ENCODE measurements around the gene KRTAP9-2. TPM values are rescaled to one million over a fixed set of nuclear protein-coding genes. Genes with fewer than 3 reads are reported as not detected.

KRTAP9-2 gene
- total RNA-seq, 1 donor from 2014 or later, result not detected

DNA sequence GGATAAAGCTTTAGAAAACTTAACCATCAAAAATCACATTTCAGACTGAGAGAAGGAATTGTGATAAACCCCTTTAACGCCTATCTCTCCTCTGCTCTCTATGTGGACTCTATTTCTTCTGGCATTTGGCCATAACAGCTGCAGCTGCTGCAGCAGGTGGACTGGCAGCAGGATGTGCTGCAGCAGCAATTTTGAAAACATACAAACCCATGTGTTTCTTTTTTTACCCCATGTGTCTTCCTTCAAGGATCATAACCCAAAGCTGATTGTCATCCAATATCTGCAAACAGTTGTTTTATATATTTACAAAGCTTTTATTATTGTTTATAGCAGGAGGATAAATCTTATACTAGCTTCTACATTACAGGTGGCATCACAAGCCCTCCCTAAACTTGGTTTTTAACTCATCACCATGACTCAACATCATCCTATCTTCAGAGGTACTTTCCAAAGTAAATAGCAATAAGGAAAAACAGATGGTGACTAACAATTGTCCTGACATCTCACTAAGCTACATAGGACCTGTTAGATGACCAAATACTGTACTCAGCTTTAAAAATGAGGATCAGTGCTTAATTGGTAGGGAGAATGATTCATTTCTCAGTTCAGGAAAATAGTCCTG is 14.5 kb upstream of the KRTAP9-2 start:
- no peaks in the 10 kb centered on the region for H3K36me3 ChIP-seq (ENCODE audit: control insufficient read depth, insufficient read depth, low read length)
- peaks cover 3% of the 10 kb centered on the region for H3K27me3 ChIP-seq (ENCODE audit: control insufficient read depth, insufficient read depth, low read length)
- FAIRE-seq (no peak), DNase-seq (ENCODE audit: low read depth) (peak; percentile 87)
- TF ChIP-seq, protein P1, sequence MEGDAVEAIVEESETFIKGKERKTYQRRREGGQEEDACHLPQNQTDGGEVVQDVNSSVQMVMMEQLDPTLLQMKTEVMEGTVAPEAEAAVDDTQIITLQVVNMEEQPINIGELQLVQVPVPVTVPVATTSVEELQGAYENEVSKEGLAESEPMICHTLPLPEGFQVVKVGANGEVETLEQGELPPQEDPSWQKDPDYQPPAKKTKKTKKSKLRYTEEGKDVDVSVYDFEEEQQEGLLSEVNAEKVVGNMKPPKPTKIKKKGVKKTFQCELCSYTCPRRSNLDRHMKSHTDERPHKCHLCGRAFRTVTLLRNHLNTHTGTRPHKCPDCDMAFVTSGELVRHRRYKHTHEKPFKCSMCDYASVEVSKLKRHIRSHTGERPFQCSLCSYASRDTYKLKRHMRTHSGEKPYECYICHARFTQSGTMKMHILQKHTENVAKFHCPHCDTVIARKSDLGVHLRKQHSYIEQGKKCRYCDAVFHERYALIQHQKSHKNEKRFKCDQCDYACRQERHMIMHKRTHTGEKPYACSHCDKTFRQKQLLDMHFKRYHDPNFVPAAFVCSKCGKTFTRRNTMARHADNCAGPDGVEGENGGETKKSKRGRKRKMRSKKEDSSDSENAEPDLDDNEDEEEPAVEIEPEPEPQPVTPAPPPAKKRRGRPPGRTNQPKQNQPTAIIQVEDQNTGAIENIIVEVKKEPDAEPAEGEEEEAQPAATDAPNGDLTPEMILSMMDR (IDR thresholded peaks at IDR 0.05; ENCODE audit: insufficient read depth, low read length, severe bottlenecking), result no peak
- no peak overlapping the region for H3K4me3 ChIP-seq (ENCODE audit: low read depth, low read length)

DNA sequence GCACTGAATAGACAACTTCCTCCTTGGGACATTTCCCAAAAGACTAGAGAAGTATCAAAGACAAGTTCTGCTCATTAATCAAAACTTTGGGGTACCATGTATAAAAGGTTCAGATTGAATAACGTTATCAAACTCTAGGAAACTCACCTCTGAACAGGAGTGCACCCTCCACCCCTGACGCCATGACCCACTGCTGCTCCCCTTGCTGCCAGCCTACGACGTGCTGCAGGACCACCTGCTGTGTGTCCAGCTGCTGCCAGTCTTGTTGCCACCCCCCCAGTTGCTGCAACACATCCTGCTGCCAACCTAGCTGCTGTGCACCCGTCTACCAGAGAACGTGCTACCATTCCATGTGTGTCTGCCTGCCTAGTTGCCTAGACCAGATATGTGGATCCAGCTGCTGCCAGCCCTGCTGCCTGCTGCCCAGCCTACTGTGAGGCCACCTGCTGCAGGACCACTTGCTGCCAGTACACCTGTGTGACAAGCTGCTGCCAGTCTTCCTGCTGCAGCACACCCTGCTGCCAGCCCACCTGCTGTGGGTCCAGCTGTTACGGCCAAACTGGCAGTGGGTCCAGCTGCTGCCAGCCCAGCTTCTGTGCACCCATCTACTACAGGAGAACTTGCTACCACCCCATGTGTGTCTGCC is 13.8 kb upstream of the KRTAP9-2 start:
- FAIRE-seq (no peak), DNase-seq (ENCODE audit: low read depth) (no peak)
- TF ChIP-seq, protein P1 (IDR thresholded peaks at IDR 0.05; ENCODE audit: insufficient read depth, low read length, severe bottlenecking), result no peak
- H3K27me3 ChIP-seq (ENCODE audit: control insufficient read depth, insufficient read depth, low read length), result peaks cover 3% of the 10 kb centered on the region
- no peaks in the 10 kb centered on the region for H3K36me3 ChIP-seq (ENCODE audit: control insufficient read depth, insufficient read depth, low read length)
- H3K4me3 ChIP-seq (ENCODE audit: low read depth, low read length), result no peak overlapping the region

DNA sequence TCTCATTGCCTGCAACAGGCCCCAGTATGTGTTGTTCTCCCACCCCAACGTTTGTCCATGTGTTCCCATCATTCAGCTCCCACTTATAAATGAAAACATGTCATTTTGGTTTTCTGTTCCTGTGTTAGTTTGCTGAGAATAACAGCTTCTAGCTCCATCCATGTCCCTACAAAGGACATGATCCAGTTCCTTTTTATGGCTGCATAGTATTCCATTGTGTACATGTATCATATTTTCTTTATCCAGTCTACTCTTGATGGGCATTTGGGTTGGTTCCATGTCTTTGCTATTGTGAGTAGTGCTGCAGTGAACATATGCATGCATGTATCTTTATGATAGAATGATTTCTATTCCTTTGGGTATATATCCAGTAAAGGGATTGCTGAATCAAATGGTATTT is 10.8 kb upstream of the KRTAP9-2 start:
- Histone ChIP-seq H3K36me3 (ENCODE audit: control insufficient read depth, insufficient read depth, low read length) (no peaks in the 10 kb centered on the region), H3K27me3 (ENCODE audit: control insufficient read depth, insufficient read depth, low read length) (peaks cover 3% of the 10 kb centered on the region), H3K4me3 (ENCODE audit: low read depth, low read length) (no peak overlapping the region)
- DNase-seq (ENCODE audit: low read depth) (no peak), FAIRE-seq (no peak)
- TF ChIP-seq, protein P1 (IDR thresholded peaks at IDR 0.05; ENCODE audit: insufficient read depth, low read length, severe bottlenecking), result no peak

DNA sequence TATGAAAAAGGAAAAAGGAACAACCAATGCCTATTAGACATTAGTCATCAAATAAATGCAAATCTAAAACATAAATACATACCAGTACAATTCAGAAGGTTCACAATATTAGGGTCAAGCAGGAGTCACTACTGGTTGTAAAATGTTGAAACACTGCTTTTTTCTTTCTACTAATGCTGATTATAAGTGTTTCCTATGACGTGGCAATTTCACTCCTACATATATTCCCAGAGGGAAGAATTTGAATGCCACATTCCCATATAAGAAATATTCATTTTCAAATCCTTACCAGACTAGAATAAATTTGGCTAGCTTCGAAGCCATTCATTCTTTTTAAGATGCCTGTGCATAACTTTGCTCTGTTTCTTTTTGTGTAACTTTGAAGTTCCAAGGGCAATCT is 2.6 kb upstream of the KRTAP9-2 start:
- TF ChIP-seq, protein P1 (IDR thresholded peaks at IDR 0.05; ENCODE audit: insufficient read depth, low read length, severe bottlenecking), result no peak
- FAIRE-seq (no peak), DNase-seq (ENCODE audit: low read depth) (no peak)
- Histone ChIP-seq H3K27me3 (ENCODE audit: control insufficient read depth, insufficient read depth, low read length) (no peaks in the 10 kb centered on the region), H3K4me3 (ENCODE audit: low read depth, low read length) (no peak overlapping the region), H3K36me3 (ENCODE audit: control insufficient read depth, insufficient read depth, low read length) (no peaks in the 10 kb centered on the region)

DNA sequence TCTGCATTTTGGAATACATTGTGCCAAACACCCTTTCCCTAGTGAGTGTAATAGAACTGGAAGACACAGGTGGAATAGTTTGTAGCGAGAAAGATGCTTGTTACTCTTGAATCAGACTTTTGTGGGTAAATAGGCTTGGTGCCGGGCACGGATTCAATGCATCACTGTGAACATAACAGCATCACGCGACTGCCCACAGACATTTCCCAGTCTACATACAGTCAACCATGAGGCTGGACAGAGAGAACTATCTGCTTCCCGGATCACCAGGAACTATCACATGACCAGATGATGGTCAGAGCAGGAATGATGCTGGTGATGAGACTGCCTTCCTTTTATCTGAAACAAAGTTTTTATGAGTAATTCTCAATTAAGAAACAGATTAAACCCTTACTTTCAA is 397 bp upstream of the KRTAP9-2 start:
- TF ChIP-seq, protein P1 (IDR thresholded peaks at IDR 0.05; ENCODE audit: insufficient read depth, low read length, severe bottlenecking), result no peak
- no peak overlapping the region for H3K4me3 ChIP-seq (ENCODE audit: low read depth, low read length)
- no peaks in the 10 kb centered on the region for H3K36me3 ChIP-seq (ENCODE audit: control insufficient read depth, insufficient read depth, low read length)
- no peaks in the 10 kb centered on the region for H3K27me3 ChIP-seq (ENCODE audit: control insufficient read depth, insufficient read depth, low read length)
- DNase-seq (ENCODE audit: low read depth) (no peak), FAIRE-seq (no peak)

Measured in bronchial epithelial cell (primary cell).